Measurements from ENCODE around the gene GAS2L3. TPM values are rescaled to one million over a fixed set of nuclear protein-coding genes. Genes with fewer than 3 reads are reported as not detected.
"Not testable (repeated sequence)": the region's sequence is repeated elsewhere in the genome, so short reads cannot be mapped to it uniquely, and the experiment has no call there.

The GAS2L3 gene
- total RNA-seq, 2 donors from 2014 or later, result 6.9 to 9.5 TPM

DNA sequence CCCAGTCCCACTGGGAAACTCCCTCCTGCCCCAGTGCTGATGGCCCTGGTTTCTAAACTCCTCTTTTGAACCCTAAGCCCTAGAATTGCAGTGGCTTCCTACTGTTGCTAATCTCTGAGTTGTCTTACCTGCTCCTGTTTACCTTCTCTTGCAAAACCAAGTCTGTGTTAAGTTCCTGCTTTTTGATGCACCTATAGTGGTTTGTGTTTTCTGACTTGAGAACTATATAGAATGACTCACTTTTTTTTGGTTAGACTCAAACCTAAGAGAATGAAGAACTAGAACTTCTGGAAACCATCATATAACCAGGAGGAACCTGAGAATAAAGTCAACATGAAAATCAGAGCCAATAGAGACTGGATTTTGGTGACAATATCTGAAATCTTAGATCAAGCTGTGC is 5.5 kb upstream of the GAS2L3 start:
- no peak for DNase-seq (ENCODE audit: low spot score)
- intact Hi-C loops (cut with DNase I), result no loop called here

DNA sequence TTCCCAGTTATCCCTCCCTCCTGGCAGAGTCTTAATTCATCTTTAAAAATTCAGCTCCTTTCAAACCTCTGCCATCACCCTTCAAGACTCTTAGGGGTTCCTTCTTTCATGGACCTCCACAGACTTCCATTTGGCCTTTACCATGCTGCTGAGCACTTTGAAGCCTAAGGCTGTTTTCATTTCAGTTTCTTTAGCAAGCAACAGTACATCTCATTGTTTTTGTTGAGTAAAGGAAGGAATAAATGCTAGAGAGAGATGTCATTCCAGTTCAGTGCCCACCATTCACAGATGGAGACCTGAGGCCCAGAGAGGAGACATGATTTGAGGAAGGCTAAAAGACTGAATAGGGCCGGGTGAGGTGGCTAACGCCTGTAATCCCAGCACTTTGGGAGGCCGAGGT is 1.3 kb upstream of the GAS2L3 start:
- no peak for DNase-seq (ENCODE audit: low spot score)
- intact Hi-C loops (cut with DNase I), result no loop called here

DNA sequence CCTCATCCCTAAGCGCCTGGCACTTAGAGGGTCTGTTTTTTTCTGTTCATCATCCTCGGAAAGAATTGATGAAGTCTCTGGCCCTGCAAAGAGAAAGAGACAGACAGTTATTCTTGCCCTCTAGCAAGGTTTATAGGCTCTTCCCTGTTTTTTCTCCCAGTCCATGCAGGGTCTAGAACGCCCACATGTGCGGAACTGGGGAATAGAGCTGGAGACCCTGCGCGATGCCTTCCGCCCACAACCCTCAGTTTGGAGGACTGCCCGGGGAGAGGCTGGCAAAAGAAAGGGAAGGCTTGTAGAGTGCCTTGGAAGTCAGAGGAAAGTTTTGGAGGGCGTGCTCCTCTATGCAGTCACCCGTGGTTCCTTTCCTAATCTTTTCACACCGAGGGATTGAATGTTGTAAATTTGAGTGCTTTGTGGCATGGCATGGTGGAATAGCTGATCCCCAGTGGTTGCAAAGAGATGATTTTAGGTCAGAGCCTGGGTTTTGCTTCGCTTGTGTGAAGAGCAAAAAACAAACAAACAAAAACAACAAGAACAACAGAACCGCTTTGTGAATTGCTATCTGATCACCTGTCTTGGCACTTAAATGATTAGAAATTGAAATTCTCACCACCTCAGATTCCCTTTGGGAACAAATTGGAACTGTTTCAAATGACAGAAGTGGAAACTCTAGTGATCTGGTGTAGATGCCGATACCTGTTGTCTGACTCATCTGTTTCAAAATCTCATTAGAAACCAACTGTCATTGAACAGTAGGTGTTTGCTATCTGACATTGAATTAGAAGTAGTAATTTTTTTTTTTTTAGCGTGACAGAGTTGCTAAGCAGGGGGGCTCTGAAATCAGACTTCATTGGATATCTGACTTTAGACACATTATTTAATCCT is 947 bp downstream of the GAS2L3 start:
- no peak for DNase-seq (ENCODE audit: low spot score)
- intact Hi-C loops (cut with DNase I), result no loop called here

DNA sequence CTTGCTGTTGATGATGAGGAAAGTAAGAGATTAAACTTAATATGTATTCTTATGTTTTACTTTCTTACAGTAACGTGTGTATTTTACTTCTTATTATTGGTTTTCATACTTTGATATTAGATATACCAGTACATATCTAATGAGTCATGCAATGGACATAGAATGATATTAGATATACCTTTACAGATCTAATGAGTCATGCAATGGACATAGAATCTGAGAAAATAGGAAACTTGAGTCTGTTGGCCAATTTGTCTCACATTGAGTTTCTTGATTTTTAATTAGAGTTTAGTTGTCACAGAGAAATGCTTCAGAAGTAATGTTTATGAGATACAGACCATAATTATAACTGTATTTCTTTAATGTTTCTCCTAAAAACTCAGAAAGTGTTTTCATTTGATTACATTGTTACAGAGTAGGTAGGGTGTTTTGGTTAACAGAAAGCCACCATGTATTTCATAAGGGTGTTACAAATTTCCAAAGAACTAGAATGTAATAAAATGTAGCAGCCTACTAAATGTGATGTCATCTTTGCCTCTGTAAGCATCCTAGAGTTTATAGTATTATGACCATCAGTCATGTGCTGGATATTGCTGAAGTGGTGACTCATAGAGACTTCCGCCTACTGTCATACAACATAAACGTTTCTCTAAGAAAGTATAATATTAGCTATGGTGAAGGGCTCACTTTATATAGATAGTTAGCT is 3.0 kb downstream of the GAS2L3 start:
- intact Hi-C loops (cut with DNase I), result no loop called here
- no peak for DNase-seq (ENCODE audit: low spot score)

DNA sequence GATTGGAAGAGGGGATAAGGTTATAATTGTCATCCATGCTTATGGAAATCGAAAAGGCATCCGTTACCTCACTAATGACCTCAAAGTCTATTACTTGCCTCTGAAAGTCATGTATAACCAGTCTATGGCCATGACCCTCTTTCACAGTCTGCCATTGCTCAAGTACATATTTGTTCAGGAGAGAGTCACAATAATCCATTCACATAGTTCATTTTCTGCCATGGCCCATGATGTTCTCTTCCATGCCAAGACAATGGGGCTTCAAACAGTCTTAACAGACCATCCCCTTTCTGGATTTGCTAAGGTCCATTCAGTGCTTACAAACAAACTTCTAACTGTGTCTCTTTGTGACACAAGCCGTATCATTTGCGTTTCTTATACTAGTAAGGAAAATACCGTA is 5.4 kb downstream of the GAS2L3 start:
- intact Hi-C loops (cut with DNase I), result no loop called here
- no peak for DNase-seq (ENCODE audit: low spot score)

DNA sequence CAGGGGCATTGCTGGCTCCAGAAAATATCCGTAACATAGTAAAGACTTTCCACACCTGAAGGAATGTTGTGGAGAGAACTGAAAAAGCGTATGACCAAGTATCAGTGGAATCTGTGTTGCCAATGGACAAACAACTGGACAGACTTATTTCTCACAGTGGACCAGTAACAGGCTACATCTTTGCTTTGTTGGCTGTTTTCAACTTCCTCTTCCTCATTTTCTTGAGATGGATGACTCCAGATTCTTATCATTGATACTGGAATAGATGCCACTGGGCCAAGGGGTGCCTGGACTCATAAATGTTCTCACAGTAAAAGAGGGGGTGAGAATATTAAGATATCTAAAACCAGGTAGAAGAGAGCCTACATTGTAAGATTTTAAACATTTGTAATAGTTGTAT is 6.4 kb downstream of the GAS2L3 start:
- intact Hi-C loops (cut with DNase I), result no loop called here

DNA sequence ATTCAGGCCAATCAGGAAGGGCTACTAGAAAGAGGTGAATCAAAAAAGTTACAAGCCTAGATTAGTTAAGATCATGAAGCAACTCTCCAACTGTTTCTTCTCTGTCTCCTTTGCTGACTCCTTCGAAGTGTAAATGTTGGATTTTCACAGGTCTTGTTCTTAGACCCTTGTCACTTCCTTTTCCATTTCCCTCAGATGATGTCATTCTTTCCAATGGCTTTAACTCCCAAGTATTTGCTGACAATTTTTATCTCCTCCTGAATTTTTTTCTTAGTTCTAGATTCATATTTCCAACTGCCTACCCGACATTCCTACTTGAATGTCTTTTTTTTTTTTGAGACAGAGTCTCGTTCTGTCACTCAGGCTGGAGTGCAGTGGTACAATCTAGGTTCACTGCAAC is 10.8 kb downstream of the GAS2L3 start:
- no peak for DNase-seq (ENCODE audit: low spot score)
- intact Hi-C loops (cut with DNase I), result no loop called here

More for the DNA sequence above, 6.4 kb downstream of the GAS2L3 start:
- no peak for DNase-seq (ENCODE audit: low spot score)

DNA sequence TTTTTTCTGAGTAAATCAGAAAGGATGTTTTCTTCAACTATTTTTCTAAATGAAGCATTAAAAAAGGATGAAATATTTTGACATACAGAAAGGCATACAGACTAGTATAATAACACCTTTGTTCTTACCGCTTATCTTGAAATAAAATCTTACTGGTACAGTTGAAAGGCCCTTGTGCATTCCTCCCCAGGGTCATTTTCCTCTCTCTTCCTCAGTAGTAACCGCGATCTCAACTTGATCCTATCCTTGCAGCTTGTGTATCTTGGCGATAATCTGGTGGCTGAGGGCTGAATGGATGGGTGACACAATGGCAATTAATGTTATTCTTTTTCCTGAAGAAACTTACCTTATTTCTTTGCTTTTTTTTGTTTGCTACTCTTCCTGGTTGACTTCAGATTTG is 18.5 kb downstream of the GAS2L3 start:
- intact Hi-C loops (cut with DNase I), result no loop called here
- DNase-seq (ENCODE audit: low spot score), result no peak

DNA sequence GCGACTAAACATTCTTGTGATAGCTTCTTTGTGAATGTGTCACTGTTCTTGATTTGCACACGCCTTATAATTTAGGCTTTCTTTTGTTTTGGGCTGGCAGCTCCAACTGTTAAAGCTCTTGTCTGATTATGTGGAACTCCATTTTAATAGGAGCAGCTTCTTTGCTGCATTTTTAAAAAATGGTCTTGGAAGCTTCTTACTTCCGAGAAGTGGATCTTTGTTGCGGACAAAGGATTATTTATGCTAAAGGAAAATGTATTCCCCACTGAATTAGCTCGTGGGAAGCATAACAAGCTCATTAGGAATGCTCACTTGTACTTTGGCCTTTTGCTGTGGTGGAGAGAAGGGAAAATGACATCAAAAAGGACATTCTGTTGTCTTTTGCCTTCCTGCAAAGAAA is 20.0 kb downstream of the GAS2L3 start:
- no peak for DNase-seq (ENCODE audit: low spot score)
- intact Hi-C loops (cut with DNase I), result no loop called here

DNA sequence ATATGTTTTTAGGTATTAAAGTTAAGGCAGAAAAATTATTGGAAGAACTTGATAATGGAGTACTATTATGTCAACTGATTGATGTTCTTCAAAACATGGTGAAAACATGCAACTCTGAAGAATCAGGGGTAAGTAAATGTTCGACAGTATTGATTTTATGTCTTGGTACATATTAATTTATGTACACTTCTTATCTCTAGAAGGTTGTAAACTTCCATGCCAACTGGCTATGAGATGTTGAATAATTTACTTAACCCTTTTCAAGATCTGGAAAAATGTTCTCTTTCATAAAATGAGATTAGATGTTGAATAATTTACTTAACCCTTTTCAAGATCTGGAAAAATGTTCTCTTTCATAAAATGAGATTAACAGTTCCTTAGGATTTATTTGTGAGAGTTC is 28.1 kb downstream of the GAS2L3 start:
- intact Hi-C loops (cut with DNase I), result no loop called here
- no peak for DNase-seq (ENCODE audit: low spot score)

DNA sequence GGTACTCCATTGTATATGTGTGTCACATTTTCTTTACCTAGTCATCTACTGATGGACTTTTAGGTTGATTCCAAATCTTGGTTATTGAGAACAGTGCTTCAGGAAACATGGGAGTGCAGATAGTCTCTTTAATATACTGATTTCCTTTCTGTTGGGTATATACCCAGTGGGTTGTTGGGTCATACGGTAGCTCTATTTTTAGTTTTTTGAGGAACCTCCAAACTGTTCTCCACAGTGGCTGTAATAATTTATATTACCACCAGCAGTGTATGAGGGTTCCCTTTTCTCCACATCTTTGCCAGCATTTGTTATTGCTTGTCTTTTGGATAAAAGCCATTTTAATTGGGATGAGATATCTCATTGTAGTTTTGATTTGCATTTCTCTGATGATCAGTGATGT is 29.5 kb downstream of the GAS2L3 start:
- DNase-seq (ENCODE audit: low spot score); intact Hi-C loops (cut with DNase I): not testable (repeated sequence)

DNA sequence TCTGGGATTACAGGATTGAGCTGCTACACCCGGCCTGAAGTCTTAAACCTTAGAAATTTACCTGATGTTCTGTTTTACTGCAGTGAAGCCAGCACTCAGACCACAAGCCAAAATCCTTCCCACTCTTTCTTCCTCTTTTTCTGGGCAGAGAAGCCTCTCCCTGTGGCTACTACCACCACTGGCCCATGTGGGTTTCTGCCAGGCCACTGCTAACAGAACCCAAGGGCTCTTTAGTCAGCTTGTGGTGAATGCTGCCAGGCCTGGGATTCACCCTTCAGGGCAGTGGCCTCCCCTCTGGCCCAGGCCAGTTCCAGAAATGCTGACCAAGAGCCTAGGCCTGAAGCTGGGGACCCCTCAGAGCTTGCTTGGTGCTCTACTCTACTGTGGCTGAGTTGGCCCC is 35.3 kb downstream of the GAS2L3 start:
- intact Hi-C loops (cut with DNase I), result no loop called here

DNA sequence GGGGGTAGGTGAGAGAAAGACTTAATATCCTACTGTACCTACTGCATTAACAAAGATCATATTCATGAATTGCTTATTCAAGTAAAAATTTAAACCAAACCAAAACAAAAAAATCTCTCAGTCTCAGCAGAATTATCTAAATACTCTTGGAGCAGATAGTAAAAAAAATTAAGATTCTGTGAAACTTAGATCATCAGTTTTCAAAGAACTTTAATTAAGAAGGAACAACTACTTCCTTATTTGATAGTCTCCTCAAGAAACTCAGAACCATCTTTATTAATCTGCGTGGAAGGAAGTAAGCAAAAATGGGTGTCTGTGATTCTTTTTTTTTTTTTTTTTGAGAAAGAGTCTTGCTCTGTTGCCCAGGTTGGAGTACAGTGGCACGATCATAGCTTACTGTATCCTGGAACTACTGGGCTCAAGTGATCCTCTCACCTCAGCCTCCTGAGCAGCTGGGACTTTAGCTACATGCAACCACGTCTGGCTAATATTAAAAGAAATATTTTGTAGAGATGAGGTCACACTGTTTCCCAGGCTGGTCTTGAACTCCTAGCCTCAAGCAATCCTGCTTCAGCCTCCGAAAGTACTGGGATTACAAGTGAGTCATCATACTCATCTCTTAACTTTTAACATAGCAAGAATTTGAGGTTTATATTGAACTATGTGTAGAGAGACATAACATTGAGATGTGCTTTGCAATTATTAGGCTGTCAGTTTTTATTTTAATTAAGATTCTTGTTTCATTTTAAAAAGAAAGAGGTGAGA is 37.4 kb downstream of the GAS2L3 start:
- intact Hi-C loops (cut with DNase I), result no loop called here
- DNase-seq (ENCODE audit: low spot score), result no peak

More for the DNA sequence above, 35.3 kb downstream of the GAS2L3 start:
- no peak for DNase-seq (ENCODE audit: low spot score)

DNA sequence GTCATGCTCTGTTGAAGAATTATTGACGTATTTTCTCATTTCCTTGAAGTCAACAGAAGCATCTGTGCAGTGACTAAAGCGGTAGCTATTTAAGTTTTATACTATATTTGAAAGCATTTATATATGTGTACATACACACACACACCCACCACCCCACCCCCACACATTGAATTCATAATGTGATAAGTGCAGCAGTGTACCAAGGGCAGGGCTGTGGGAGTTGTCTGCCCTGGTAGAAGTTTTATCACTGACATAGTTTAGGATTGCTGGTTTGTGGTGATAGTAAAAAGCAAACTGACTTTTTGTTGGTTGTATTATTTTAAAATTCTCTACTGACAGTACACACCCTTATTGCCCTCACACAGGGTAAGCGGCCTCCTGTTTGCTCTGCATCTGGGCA is 39.1 kb downstream of the GAS2L3 start:
- intact Hi-C loops (cut with DNase I), result no loop called here
- DNase-seq (ENCODE audit: low spot score), result no peak

DNA sequence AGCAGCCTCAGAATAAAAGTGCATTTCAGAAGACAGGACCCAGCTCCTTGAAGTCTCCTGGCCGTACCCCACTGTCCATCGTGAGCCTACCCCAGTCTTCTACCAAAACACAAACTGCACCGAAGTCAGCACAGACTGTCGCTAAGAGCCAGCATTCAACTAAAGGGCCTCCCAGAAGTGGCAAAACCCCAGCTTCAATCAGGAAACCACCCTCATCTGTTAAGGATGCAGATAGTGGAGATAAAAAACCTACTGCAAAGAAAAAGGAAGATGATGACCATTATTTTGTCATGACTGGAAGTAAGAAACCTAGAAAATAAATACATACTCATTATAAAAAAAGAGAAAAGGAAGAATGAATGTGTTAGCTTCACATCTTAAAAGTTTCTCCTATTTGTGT is 51.1 kb downstream of the GAS2L3 start:
- intact Hi-C loops (cut with DNase I), result no loop called here
- DNase-seq (ENCODE audit: low spot score), result no peak

DNA sequence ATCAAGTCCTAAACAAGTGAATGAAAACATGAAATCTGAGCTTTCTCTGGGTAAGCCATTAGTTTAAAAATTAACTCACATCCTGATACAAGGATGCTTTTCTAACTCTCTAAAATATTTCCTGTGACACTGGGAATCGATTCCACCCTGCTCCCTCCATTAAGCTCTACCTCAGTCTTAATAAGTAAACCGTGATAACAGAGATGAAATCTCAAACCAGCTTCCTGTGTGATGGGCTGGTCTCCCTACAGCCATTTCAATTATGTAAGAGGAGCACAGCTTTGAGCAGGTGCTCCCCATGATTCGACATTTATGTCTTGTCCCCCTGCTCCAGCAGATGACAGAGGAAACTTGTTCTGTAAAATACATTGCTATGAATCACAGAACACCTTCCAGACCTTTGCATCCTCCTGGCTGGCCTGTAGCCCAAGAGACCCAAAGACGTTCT is 59.0 kb downstream of the GAS2L3 start:
- intact Hi-C loops (cut with DNase I), result no loop called here
- no peak for DNase-seq (ENCODE audit: low spot score)

DNA sequence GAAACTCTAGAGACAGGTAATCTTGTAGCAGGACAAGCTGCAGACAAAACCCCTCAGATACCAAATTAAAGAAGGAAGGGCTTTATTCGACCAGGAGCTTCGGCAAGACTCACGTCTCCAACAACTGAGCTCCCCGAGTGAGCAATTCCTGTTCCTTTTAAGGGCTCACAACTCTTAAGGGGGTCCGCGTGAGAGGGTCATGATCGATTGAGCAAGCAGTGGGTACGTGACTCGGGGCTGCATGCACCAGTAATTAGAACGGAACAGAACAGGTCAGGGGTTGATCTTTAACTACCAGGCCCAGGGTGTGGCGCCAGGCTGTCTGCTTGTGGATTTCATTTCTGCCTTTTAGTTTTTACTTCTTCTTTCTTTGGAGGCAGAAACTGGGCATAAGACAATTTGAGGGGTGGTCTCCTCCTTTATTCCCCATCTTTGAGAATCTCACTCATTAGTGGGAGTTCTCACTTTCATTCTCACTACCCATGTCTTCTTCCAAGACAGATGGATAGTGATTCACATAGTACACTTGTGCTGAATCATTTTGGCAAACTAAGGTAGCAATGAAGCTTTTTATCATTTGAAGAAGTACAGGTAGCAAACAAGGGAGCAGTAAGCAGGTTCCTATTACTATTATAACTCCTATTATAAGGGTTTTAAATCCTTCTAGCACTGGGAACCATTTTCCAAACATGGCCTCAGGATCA is 59.8 kb downstream of the GAS2L3 start:
- intact Hi-C loops (cut with DNase I); DNase-seq (ENCODE audit: low spot score): not testable (repeated sequence)

DNA sequence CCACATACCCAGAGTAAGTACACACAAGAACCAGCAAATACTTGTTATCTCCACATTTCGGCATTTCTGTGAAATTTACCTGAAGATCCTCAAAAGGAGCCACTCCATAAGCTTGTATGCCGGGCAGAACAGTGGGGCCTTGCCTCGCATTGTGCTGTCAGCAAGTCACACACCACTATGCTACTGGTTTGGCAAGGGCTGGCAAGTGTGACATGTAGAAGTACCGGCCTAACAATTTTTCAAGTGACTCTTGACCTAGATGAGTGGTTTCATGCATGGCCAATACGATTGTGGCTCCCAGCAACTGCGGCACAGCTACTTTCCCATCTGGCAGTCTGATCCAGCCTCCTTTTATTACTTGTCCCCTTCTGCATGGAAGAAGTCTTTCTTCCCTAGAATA is 69.8 kb downstream of the GAS2L3 start:
- intact Hi-C loops (cut with DNase I), result no loop called here

DNA sequence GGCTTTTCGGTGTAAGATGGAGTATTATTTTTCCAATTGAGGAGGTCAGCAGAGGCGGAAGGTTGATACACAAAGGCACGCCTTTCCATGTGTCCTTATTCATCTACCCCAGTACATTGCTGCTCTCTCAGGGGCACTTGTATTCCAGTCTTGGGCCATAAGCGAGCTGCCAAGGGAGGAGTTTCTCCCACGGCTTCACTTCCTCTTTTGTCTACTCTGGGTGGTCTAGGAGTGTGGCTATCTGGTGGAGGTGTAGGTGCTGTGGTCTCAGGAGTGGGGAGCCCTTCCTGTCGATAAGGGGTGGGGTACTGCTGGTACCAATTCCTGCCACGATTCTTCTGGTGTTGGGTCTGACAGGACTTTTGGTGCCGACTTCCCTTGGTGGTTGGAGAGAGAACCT is 73.4 kb downstream of the GAS2L3 start:
- intact Hi-C loops (cut with DNase I), result no loop called here

More for the DNA sequence above, 69.8 kb downstream of the GAS2L3 start:
- no peak for DNase-seq (ENCODE audit: low spot score)

More for the DNA sequence above, 73.4 kb downstream of the GAS2L3 start:
- no peak for DNase-seq (ENCODE audit: low spot score)

Measured in posterior vena cava (tissue), 2 donors.